Hepatocyte (in vitro differentiated cells): Measurements from ENCODE around the gene FAF1.

Experiments
- EZH2 ChIP-seq: fragments of 200-600 bp; sonication (generic); IDR thresholded peaks from 2 replicates; pipeline ENCODE4 v1.6.1; 2016; ENCODE audit warnings: antibody characterized with exemption, mild to moderate bottlenecking, borderline replicate concordance
- TF ChIP-seq, protein P1 (sequence below): fragments of 200-600 bp; sonication (generic); IDR thresholded peaks from 2 replicates; pipeline ENCODE4 v1.5.1; 2016; ENCODE audit warnings: antibody characterized with exemption, mild to moderate bottlenecking; ENCODE audit not compliant: poor library complexity

DNA sequence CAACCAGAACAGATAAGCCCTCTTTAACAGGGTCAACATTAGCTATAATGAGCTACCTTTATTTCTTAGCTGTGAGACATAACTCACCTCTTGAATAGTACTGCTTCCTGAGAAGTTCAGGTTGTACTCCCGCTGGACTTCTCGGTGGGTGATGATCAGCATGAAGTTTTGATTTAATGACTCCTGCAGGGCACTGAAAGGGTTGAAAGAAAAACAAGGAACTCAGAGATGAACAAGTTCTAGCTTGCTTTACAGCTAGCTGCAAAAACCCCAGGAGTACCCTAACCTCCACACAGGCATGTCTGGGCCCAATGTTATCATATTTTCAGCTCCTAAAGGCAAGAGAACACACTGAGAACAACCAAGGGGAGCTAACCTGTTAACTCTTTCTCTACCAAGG is 254.4 kb downstream of the FAF1 start:
- TF ChIP-seq, protein P1, sequence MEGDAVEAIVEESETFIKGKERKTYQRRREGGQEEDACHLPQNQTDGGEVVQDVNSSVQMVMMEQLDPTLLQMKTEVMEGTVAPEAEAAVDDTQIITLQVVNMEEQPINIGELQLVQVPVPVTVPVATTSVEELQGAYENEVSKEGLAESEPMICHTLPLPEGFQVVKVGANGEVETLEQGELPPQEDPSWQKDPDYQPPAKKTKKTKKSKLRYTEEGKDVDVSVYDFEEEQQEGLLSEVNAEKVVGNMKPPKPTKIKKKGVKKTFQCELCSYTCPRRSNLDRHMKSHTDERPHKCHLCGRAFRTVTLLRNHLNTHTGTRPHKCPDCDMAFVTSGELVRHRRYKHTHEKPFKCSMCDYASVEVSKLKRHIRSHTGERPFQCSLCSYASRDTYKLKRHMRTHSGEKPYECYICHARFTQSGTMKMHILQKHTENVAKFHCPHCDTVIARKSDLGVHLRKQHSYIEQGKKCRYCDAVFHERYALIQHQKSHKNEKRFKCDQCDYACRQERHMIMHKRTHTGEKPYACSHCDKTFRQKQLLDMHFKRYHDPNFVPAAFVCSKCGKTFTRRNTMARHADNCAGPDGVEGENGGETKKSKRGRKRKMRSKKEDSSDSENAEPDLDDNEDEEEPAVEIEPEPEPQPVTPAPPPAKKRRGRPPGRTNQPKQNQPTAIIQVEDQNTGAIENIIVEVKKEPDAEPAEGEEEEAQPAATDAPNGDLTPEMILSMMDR, result no peak
- TF ChIP-seq EZH2, result no peak
